ENCODE results near the gene SEZ6L. TPM values are rescaled to one million over a fixed set of nuclear protein-coding genes. Genes with fewer than 3 reads are reported as not detected.

SEZ6L gene
- total RNA-seq, 4 donors from 2014 or later = 0.10 to 0.13 TPM; not detected in 2

DNA sequence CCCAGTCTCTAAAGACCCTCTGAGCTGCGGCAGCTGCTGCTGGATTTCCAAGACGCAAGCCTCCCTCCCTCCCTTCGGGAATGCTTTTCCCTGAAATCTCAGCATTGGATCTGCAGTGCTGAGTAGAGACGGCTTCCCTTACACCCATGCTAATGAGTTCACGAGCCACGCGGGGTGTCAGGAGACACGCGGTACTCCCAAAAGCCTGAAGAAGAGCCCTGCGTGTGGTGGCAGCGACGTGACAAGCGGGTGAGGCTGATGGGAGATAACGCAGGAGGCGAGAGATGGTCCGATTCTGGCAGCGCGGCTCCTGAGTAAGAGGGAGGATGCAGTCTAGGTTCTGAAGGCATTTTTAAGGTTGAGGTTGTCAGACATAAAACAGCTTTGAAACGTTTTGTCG lies 185.4 kb downstream of the SEZ6L start:
- in situ Hi-C loops (cut with MboI; ENCODE audit: low sequenced_read_pairs in 4 of 4) (no loop called here), intact Hi-C loops (cut with DNase I; ENCODE audit: low total_unique reads) (no loop called here)
- Histone ChIP-seq H3K4me1 (no peaks in the 10 kb centered on the region), H3K4me3 (no peak overlapping the region), H3K36me3 (no peaks in the 10 kb centered on the region), H3K9me3 (no peaks in the 10 kb centered on the region), H3K27ac (no peak overlapping the region), H3K27me3 (no peaks in the 10 kb centered on the region)
- DNase-seq (no peak), ATAC-seq (no peak)
- TF ChIP-seq, protein P1, sequence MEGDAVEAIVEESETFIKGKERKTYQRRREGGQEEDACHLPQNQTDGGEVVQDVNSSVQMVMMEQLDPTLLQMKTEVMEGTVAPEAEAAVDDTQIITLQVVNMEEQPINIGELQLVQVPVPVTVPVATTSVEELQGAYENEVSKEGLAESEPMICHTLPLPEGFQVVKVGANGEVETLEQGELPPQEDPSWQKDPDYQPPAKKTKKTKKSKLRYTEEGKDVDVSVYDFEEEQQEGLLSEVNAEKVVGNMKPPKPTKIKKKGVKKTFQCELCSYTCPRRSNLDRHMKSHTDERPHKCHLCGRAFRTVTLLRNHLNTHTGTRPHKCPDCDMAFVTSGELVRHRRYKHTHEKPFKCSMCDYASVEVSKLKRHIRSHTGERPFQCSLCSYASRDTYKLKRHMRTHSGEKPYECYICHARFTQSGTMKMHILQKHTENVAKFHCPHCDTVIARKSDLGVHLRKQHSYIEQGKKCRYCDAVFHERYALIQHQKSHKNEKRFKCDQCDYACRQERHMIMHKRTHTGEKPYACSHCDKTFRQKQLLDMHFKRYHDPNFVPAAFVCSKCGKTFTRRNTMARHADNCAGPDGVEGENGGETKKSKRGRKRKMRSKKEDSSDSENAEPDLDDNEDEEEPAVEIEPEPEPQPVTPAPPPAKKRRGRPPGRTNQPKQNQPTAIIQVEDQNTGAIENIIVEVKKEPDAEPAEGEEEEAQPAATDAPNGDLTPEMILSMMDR (IDR thresholded peaks at IDR 0.05 in 4 of 5, conservative IDR thresholded peaks at IDR 0.05 in 1 of 5) = no peak
- no peak for TF ChIP-seq POLR2A (IDR thresholded peaks at IDR 0.05)

DNA sequence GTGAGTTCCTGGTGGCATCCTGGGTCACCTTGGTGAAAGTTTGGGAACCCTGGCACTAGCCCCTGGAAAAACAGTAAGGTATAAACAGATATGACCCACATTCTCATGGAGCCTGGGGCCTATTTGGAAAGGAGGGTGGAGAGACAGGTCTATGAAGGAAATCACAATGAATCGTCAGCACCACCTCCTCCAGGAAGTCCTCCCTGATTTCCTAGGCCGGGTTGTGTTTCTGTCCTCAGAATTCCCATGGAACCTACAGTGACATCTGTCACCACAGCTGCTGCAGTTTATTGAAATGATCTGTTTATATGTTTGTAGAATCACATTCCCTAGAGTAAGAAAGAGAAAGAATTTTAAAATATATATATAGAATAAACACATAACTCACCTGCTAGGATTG lies 188.0 kb downstream of the SEZ6L start:
- intact Hi-C loops (cut with DNase I; ENCODE audit: low total_unique reads) (no loop called here), in situ Hi-C loops (cut with MboI; ENCODE audit: low sequenced_read_pairs in 4 of 4) (no loop called here)
- H3K4me3 ChIP-seq = no peak overlapping the region
- H3K27me3 ChIP-seq = no peaks in the 10 kb centered on the region
- no peaks in the 10 kb centered on the region for H3K9me3 ChIP-seq
- ATAC-seq (no peak), DNase-seq (no peak)
- H3K27ac ChIP-seq = no peak overlapping the region
- H3K36me3 ChIP-seq = no peaks in the 10 kb centered on the region
- TF ChIP-seq POLR2A (IDR thresholded peaks at IDR 0.05) = no peak
- TF ChIP-seq, protein P1 (IDR thresholded peaks at IDR 0.05 in 4 of 5, conservative IDR thresholded peaks at IDR 0.05 in 1 of 5) = no peak
- peaks cover 0 to 7% of the 10 kb centered on the region in 2 donors for H3K4me1 ChIP-seq

GRCh38 chr22:26357813-26358212 lies 188.6 kb downstream of the SEZ6L start:
- TF ChIP-seq, protein P1 (IDR thresholded peaks at IDR 0.05 in 4 of 5, conservative IDR thresholded peaks at IDR 0.05 in 1 of 5) = no peak
- TF ChIP-seq POLR2A (IDR thresholded peaks at IDR 0.05) = no peak
- Histone ChIP-seq H3K4me1 (peaks cover 0 to 10% of the 10 kb centered on the region in 2 donors), H3K4me3 (no peak overlapping the region), H3K36me3 (no peaks in the 10 kb centered on the region), H3K9me3 (no peaks in the 10 kb centered on the region), H3K27me3 (no peaks in the 10 kb centered on the region), H3K27ac (no peak overlapping the region)
- ATAC-seq (no peak), DNase-seq (no peak)
- in situ Hi-C loops (cut with MboI; ENCODE audit: low sequenced_read_pairs in 4 of 4) (no loop called here), intact Hi-C loops (cut with DNase I; ENCODE audit: low total_unique reads) (no loop called here)

- H3K4me3 ChIP-seq = no peak overlapping the region
- peaks cover 0 to 10% of the 10 kb centered on the region in 2 donors for H3K4me1 ChIP-seq
- no peaks in the 10 kb centered on the region for H3K27me3 ChIP-seq
- H3K36me3 ChIP-seq = no peaks in the 10 kb centered on the region
- no peak overlapping the region for H3K27ac ChIP-seq
- TF ChIP-seq POLR2A (IDR thresholded peaks at IDR 0.05) = no peak
- DNase-seq (no peak), ATAC-seq (no peak)
- intact Hi-C loops (cut with DNase I; ENCODE audit: low total_unique reads) = no loop called here
- H3K9me3 ChIP-seq = no peaks in the 10 kb centered on the region
- in situ Hi-C loops (cut with MboI; ENCODE audit: low sequenced_read_pairs in 4 of 4) = no loop called here
Observed at GRCh38 chr22:26359156-26359555, 189.9 kb downstream of the SEZ6L start.

- intact Hi-C loops (cut with DNase I; ENCODE audit: low total_unique reads) (loop anchor here (2.0 kb wide), 1 partner anchor 188 kb away; no protein-coding TSS in a partner anchor), in situ Hi-C loops (cut with MboI; ENCODE audit: low sequenced_read_pairs in 4 of 4) (no loop called here)
- ATAC-seq (peak in 1 of 2 donors; percentile 58), DNase-seq (peak; percentile 8 to 46)
- Histone ChIP-seq H3K4me1 (peaks cover 0 to 10% of the 10 kb centered on the region in 2 donors), H3K27ac (no peak overlapping the region), H3K9me3 (no peaks in the 10 kb centered on the region), H3K27me3 (no peaks in the 10 kb centered on the region), H3K4me3 (peak overlapping the region in 1 of 4 donors; percentile 17), H3K36me3 (no peaks in the 10 kb centered on the region)
- no peak for TF ChIP-seq POLR2A (IDR thresholded peaks at IDR 0.05)
- TF ChIP-seq, protein P1 (IDR thresholded peaks at IDR 0.05 in 4 of 5, conservative IDR thresholded peaks at IDR 0.05 in 1 of 5) = peak; percentile 47 to 94 (median 79)
Observed at GRCh38 chr22:26360169-26360885, 191.1 kb downstream of the SEZ6L start.
